ENCODE data around the gene MEP1A.
A peak's percentile ranks its signal among the peaks of the same experiment; 100 is the strongest.

MEP1A gene

DNA sequence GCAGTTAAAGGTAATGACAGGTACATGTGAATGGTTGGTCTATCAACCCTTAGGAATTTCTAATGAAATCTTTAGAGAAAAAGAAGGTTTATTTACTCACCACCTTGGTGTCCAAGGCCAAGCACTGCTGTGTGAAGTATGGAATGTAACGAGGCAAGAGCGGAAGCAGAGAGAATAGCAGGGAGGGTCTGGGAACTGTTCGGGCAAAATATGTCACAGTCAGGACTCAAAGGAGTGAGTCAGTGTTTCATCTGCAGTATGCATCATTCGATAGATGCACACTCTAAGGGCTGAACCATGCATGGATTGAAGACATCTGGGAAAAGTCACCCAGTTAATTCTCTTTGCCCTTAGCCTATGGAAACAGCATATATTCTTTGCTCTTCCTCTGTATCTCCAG is 95.4 kb downstream of the MEP1A start:
- ChIA-PET CTCF (no interaction called here), POLR2A (ENCODE audit: low non-redundant PET) (no interaction called here)
- no peak overlapping the region for H3K27ac ChIP-seq
- peak; percentile 21 for DNase-seq (ENCODE audit: low spot score)
- TF ChIP-seq, protein P1, sequence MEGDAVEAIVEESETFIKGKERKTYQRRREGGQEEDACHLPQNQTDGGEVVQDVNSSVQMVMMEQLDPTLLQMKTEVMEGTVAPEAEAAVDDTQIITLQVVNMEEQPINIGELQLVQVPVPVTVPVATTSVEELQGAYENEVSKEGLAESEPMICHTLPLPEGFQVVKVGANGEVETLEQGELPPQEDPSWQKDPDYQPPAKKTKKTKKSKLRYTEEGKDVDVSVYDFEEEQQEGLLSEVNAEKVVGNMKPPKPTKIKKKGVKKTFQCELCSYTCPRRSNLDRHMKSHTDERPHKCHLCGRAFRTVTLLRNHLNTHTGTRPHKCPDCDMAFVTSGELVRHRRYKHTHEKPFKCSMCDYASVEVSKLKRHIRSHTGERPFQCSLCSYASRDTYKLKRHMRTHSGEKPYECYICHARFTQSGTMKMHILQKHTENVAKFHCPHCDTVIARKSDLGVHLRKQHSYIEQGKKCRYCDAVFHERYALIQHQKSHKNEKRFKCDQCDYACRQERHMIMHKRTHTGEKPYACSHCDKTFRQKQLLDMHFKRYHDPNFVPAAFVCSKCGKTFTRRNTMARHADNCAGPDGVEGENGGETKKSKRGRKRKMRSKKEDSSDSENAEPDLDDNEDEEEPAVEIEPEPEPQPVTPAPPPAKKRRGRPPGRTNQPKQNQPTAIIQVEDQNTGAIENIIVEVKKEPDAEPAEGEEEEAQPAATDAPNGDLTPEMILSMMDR (conservative IDR thresholded peaks at IDR 0.05; ENCODE audit: low read depth), result no peak

Data from RWPE1 (cell line).